AML-193 (cell line): ENCODE results near the gene SPOPL.

ENCODE experiments used
- DNase-seq, 2 experiments: peaks; one replicate each; lab custom pipeline; 2025; lab: John Stamatoyannopoulos, UW

Gene SPOPL

GRCh38 chr2:138494265-138494966 lies 7.2 kb upstream of the SPOPL start:
- DNase-seq: no peak

- no peak for DNase-seq
Measured at GRCh38 chr2:138495384-138495783, 6.2 kb upstream of the SPOPL start.

GRCh38 chr2:138496096-138496651 lies 5.4 kb upstream of the SPOPL start:
- no peak for DNase-seq

- DNase-seq: no peak
Measured at GRCh38 chr2:138497294-138497693, 4.3 kb upstream of the SPOPL start.

- no peak for DNase-seq
Measured at GRCh38 chr2:138499684-138500083, 1.9 kb upstream of the SPOPL start.

- DNase-seq: no peak
Measured at GRCh38 chr2:138500592-138501424, 762 bp upstream of the SPOPL start.

- peak in 1 of 2 experiments; percentile 34 for DNase-seq
Measured at GRCh38 chr2:138502255-138503086, 901 bp downstream of the SPOPL start.

GRCh38 chr2:138503087-138503442 lies 1.5 kb downstream of the SPOPL start:
- peak; percentile 71 to 73 for DNase-seq

GRCh38 chr2:138503652-138504051 lies 2.1 kb downstream of the SPOPL start:
- no peak for DNase-seq

- DNase-seq: no peak
Measured at GRCh38 chr2:138504092-138504491, 2.5 kb downstream of the SPOPL start.

- peak; percentile 84 to 90 for DNase-seq
Measured at GRCh38 chr2:138504546-138505235, 3.1 kb downstream of the SPOPL start.

- DNase-seq: no peak
Measured at GRCh38 chr2:138507267-138507666, 5.7 kb downstream of the SPOPL start.

- no peak for DNase-seq
Measured at GRCh38 chr2:138510319-138510718, 8.7 kb downstream of the SPOPL start.

GRCh38 chr2:138512672-138513071 lies 11.1 kb downstream of the SPOPL start:
- no peak for DNase-seq

GRCh38 chr2:138514173-138514572 lies 12.6 kb downstream of the SPOPL start:
- no peak for DNase-seq

- DNase-seq: peak; percentile 64 to 71
Measured at GRCh38 chr2:138515092-138515491, 13.5 kb downstream of the SPOPL start.

- no peak for DNase-seq
Measured at GRCh38 chr2:138516030-138516704, 14.6 kb downstream of the SPOPL start.

GRCh38 chr2:138518860-138519259 lies 17.3 kb downstream of the SPOPL start:
- DNase-seq: no peak

- DNase-seq: no peak
Measured at GRCh38 chr2:138521821-138522220, 20.3 kb downstream of the SPOPL start.

GRCh38 chr2:138522556-138522955 lies 21.0 kb downstream of the SPOPL start:
- DNase-seq: no peak
